Activated CD8-positive, alpha-beta memory T cell treated with anti-CD3 and anti-CD28 coated beads, Interleukin-2, amount 10 ng/mL, durations not matched to agents 7 days and 5 days (primary cell): ENCODE results near the gene RBM4B. TPM values are rescaled to one million over a fixed set of nuclear protein-coding genes. Genes with fewer than 3 reads are reported as not detected.
A peak's percentile ranks its signal among the peaks of the same experiment; 100 is the strongest.

Experiments used
- ATAC-seq: fragments of 150-1000 bp; cut with Tn5 transposase; one replicate; pipeline ENCODE4 v1.10.0; 2021; ENCODE audit warnings: moderate library complexity
- CTCF ChIA-PET: fragments of 350-600 bp; sonication (Branson Sonifier 250); formaldehyde crosslinking; loops from one replicate; lab custom pipeline; 2021; ENCODE audit warnings: antibody characterized with exemption; lab: Charles Lee
- DNase-seq: peaks from one replicate; pipeline ENCODE4 v3.0.0-alpha.2; 2020
- H3K27ac Mint-ChIP-seq: one replicate; pipeline ENCODE4 v1.8.0; 2021; ENCODE audit warnings: mild to moderate bottlenecking, mixed read lengths
- H3K27me3 Mint-ChIP-seq: one replicate; pipeline ENCODE4 v1.8.0; 2021; ENCODE audit warnings: mixed read lengths
- H3K36me3 Mint-ChIP-seq: one replicate; pipeline ENCODE4 v1.8.0; 2021; ENCODE audit warnings: mild to moderate bottlenecking, mixed read lengths
- H3K4me1 Mint-ChIP-seq: one replicate; pipeline ENCODE4 v1.8.0; 2021; ENCODE audit warnings: mixed read lengths
- H3K4me3 Mint-ChIP-seq: one replicate; pipeline ENCODE4 v1.8.0; 2021; ENCODE audit warnings: mild to moderate bottlenecking, moderate library complexity, mixed read lengths
- H3K9me3 Mint-ChIP-seq: one replicate; pipeline ENCODE4 v1.8.0; 2022; ENCODE audit warnings: low read depth, mixed read lengths
- total RNA-seq, 2 experiments: library from RNA; stranded (reverse); gene quantifications; one replicate each; pipeline ENCODE4 v1.2.3, GENCODE V29; 2021

Gene RBM4B
- total RNA-seq, 2 experiments from 2014 or later: 14.7 to 20.9 TPM

- CTCF ChIA-PET: interaction anchor here (1.2 kb wide), 1 partner anchor 24 kb away, joined by 3 read pairs; no protein-coding TSS in a partner anchor
- peaks cover 12% of the 10 kb centered on the region for H3K27me3 Mint-ChIP-seq
- no peaks in the 10 kb centered on the region for H3K9me3 Mint-ChIP-seq
- H3K4me1 Mint-ChIP-seq: peaks cover 13% of the 10 kb centered on the region
- no peaks in the 10 kb centered on the region for H3K36me3 Mint-ChIP-seq
- DNase-seq (no peak), ATAC-seq (no peak)
- no peak overlapping the region for H3K4me3 Mint-ChIP-seq
- no peak overlapping the region for H3K27ac Mint-ChIP-seq
Observed at GRCh38 chr11:66716996-66717395, 39.3 kb upstream of the RBM4B start.

- no peaks in the 10 kb centered on the region for H3K36me3 Mint-ChIP-seq
Observed at GRCh38 chr11:66715346-66716085, 37.8 kb upstream of the RBM4B start.

GRCh38 chr11:66713746-66714480 lies 36.2 kb upstream of the RBM4B start:
- Mint-ChIP-seq H3K4me1 (no peaks in the 10 kb centered on the region), H3K27ac (no peak overlapping the region), H3K27me3 (peaks cover 11% of the 10 kb centered on the region), H3K36me3 (no peaks in the 10 kb centered on the region), H3K4me3 (no peak overlapping the region), H3K9me3 (no peaks in the 10 kb centered on the region)
- CTCF ChIA-PET: interaction anchor here (1.0 kb wide), 1 partner anchor 328 kb away, joined by 3 read pairs; no protein-coding TSS in a partner anchor
- no peak for ATAC-seq
- no peak for DNase-seq

More at GRCh38 chr11:66715346-66716085, 37.8 kb upstream of the RBM4B start:
- ATAC-seq: no peak
- Mint-ChIP-seq H3K27ac (no peak overlapping the region), H3K27me3 (peaks cover 11% of the 10 kb centered on the region), H3K9me3 (no peaks in the 10 kb centered on the region), H3K4me3 (no peak overlapping the region), H3K4me1 (peaks cover 12% of the 10 kb centered on the region)
- CTCF ChIA-PET: interaction anchor here (0.7 to 1.2 kb wide), 2 partner anchors 20 to 25 kb away, joined by 3 read pairs; no protein-coding TSS in a partner anchor
- DNase-seq: no peak

GRCh38 chr11:66710384-66710930 lies 32.8 kb upstream of the RBM4B start:
- ATAC-seq: no peak
- Mint-ChIP-seq H3K4me3 (no peak overlapping the region), H3K27me3 (peaks cover 11% of the 10 kb centered on the region), H3K9me3 (no peaks in the 10 kb centered on the region), H3K36me3 (no peaks in the 10 kb centered on the region), H3K4me1 (no peaks in the 10 kb centered on the region), H3K27ac (no peak overlapping the region)
- CTCF ChIA-PET: no interaction called here
- DNase-seq: no peak

- Mint-ChIP-seq H3K4me3 (no peak overlapping the region), H3K4me1 (peaks cover 2% of the 10 kb centered on the region), H3K9me3 (no peaks in the 10 kb centered on the region), H3K27ac (no peak overlapping the region), H3K36me3 (no peaks in the 10 kb centered on the region), H3K27me3 (peaks cover 4% of the 10 kb centered on the region)
- CTCF ChIA-PET: no interaction called here
- no peak for DNase-seq
- no peak for ATAC-seq
Observed at GRCh38 chr11:66708701-66709100, 31.0 kb upstream of the RBM4B start.

GRCh38 chr11:66708094-66708493 lies 30.4 kb upstream of the RBM4B start:
- Mint-ChIP-seq H3K4me1 (peaks cover 2% of the 10 kb centered on the region), H3K9me3 (no peaks in the 10 kb centered on the region), H3K27me3 (no peaks in the 10 kb centered on the region), H3K36me3 (no peaks in the 10 kb centered on the region), H3K27ac (no peak overlapping the region), H3K4me3 (no peak overlapping the region)
- DNase-seq (no peak), ATAC-seq (no peak)
- CTCF ChIA-PET: no interaction called here

GRCh38 chr11:66707486-66707885 lies 29.8 kb upstream of the RBM4B start:
- DNase-seq (no peak), ATAC-seq (no peak)
- CTCF ChIA-PET: interaction anchor here (0.6 kb wide), 1 partner anchor 28 kb away, joined by 3 read pairs; no protein-coding TSS in a partner anchor
- Mint-ChIP-seq H3K27ac (no peak overlapping the region), H3K9me3 (no peaks in the 10 kb centered on the region), H3K27me3 (no peaks in the 10 kb centered on the region), H3K4me1 (peaks cover 2% of the 10 kb centered on the region), H3K4me3 (no peak overlapping the region), H3K36me3 (no peaks in the 10 kb centered on the region)

- no peaks in the 10 kb centered on the region for H3K27me3 Mint-ChIP-seq
- H3K36me3 Mint-ChIP-seq: no peaks in the 10 kb centered on the region
- DNase-seq (no peak), ATAC-seq (no peak)
- H3K9me3 Mint-ChIP-seq: no peaks in the 10 kb centered on the region
- no peak overlapping the region for H3K4me3 Mint-ChIP-seq
- peaks cover 5% of the 10 kb centered on the region for H3K4me1 Mint-ChIP-seq
- no peak overlapping the region for H3K27ac Mint-ChIP-seq
- CTCF ChIA-PET: interaction anchor here (0.6 kb wide), 1 partner anchor 28 kb away, joined by 3 read pairs; no protein-coding TSS in a partner anchor
Observed at GRCh38 chr11:66706989-66707388, 29.3 kb upstream of the RBM4B start.

GRCh38 chr11:66705587-66706335 lies 28.1 kb upstream of the RBM4B start:
- DNase-seq (no peak), ATAC-seq (no peak)
- Mint-ChIP-seq H3K4me1 (peaks cover 14% of the 10 kb centered on the region), H3K27me3 (no peaks in the 10 kb centered on the region), H3K27ac (no peak overlapping the region), H3K36me3 (no peaks in the 10 kb centered on the region), H3K9me3 (no peaks in the 10 kb centered on the region), H3K4me3 (no peak overlapping the region)
- CTCF ChIA-PET: no interaction called here

GRCh38 chr11:66704659-66705360 lies 27.1 kb upstream of the RBM4B start:
- no peak for DNase-seq
- Mint-ChIP-seq H3K4me3 (no peak overlapping the region), H3K36me3 (no peaks in the 10 kb centered on the region), H3K9me3 (no peaks in the 10 kb centered on the region), H3K27ac (no peak overlapping the region), H3K27me3 (no peaks in the 10 kb centered on the region), H3K4me1 (peaks cover 14% of the 10 kb centered on the region)
- ATAC-seq: no peak
- CTCF ChIA-PET: interaction anchor here (1.7 kb wide), 1 partner anchor 9 kb away, joined by 5 read pairs; no protein-coding TSS in a partner anchor

- Mint-ChIP-seq H3K36me3 (no peaks in the 10 kb centered on the region), H3K27ac (peak overlapping the region; percentile 66), H3K4me1 (peaks cover 14% of the 10 kb centered on the region), H3K27me3 (no peaks in the 10 kb centered on the region), H3K4me3 (no peak overlapping the region), H3K9me3 (no peaks in the 10 kb centered on the region)
- CTCF ChIA-PET: interaction anchor here (1.4 to 1.7 kb wide), 3 partner anchors 23 to 313 kb away, joined by 3 to 6 read pairs (median 6); partner anchors contain the start of gene RBM4B
- no peak for ATAC-seq
- peak; percentile 47 for DNase-seq
Observed at GRCh38 chr11:66701432-66702240, 23.9 kb upstream of the RBM4B start.

GRCh38 chr11:66700742-66701141 lies 23.1 kb upstream of the RBM4B start:
- DNase-seq (no peak), ATAC-seq (no peak)
- peaks cover 14% of the 10 kb centered on the region for H3K4me1 Mint-ChIP-seq
- no peaks in the 10 kb centered on the region for H3K9me3 Mint-ChIP-seq
- H3K36me3 Mint-ChIP-seq: no peaks in the 10 kb centered on the region
- no peak overlapping the region for H3K4me3 Mint-ChIP-seq
- CTCF ChIA-PET: interaction anchor here (1.7 kb wide), 1 partner anchor 133 kb away, joined by 6 read pairs; no protein-coding TSS in a partner anchor
- H3K27ac Mint-ChIP-seq: no peak overlapping the region
- no peaks in the 10 kb centered on the region for H3K27me3 Mint-ChIP-seq
